ENCODE measurements around the gene SLC6A7.

DNA sequence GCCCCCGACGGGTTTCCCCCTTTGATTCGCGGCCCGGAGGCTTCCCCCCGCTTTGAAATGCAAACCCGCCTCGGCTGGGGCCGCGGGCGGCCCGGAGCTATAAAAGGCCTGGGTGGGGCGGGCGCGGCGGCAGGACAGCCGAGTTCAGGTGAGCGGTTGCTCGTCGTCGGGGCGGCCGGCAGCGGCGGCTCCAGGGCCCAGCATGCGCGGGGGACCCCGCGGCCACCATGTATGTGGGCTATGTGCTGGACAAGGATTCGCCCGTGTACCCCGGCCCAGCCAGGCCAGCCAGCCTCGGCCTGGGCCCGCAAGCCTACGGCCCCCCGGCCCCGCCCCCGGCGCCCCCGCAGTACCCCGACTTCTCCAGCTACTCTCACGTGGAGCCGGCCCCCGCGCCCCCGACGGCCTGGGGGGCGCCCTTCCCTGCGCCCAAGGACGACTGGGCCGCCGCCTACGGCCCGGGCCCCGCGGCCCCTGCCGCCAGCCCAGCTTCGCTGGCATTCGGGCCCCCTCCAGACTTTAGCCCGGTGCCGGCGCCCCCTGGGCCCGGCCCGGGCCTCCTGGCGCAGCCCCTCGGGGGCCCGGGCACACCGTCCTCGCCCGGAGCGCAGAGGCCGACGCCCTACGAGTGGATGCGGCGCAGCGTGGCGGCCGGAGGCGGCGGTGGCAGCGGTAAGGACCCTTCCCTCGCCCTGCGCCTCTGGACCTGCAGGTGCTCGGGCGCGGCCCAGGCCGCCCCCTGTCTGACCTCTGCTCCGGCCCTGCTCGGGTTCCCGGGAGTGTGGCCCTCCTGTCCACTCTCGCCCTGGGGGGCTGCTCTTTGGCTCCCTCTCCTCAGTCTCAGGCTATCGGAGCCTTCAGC is 23.0 kb upstream of the SLC6A7 start, which contains the start of gene CDX1:
- TF ChIP-seq EP300 (IDR thresholded peaks at IDR 0.05; ENCODE audit: borderline replicate concordance in 1 of 2, low read depth in 1 of 2, low read length in 1 of 2) (no peak), RAD21 (IDR thresholded peaks at IDR 0.05; ENCODE audit: low read length) (no peak), POLR2AphosphoS5 (IDR thresholded peaks at IDR 0.05; ENCODE audit: low read depth, low read length) (no peak), GABPA (IDR thresholded peaks at IDR 0.05; ENCODE audit: low read depth) (no peak), RCOR1 (IDR thresholded peaks at IDR 0.05; ENCODE audit: low read length) (no peak)
- TF ChIP-seq, protein P1, sequence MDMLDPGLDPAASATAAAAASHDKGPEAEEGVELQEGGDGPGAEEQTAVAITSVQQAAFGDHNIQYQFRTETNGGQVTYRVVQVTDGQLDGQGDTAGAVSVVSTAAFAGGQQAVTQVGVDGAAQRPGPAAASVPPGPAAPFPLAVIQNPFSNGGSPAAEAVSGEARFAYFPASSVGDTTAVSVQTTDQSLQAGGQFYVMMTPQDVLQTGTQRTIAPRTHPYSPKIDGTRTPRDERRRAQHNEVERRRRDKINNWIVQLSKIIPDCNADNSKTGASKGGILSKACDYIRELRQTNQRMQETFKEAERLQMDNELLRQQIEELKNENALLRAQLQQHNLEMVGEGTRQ (IDR thresholded peaks at IDR 0.05; ENCODE audit: borderline replicate concordance, low read depth, low read length), result no peak
- TF ChIP-seq, protein P2, sequence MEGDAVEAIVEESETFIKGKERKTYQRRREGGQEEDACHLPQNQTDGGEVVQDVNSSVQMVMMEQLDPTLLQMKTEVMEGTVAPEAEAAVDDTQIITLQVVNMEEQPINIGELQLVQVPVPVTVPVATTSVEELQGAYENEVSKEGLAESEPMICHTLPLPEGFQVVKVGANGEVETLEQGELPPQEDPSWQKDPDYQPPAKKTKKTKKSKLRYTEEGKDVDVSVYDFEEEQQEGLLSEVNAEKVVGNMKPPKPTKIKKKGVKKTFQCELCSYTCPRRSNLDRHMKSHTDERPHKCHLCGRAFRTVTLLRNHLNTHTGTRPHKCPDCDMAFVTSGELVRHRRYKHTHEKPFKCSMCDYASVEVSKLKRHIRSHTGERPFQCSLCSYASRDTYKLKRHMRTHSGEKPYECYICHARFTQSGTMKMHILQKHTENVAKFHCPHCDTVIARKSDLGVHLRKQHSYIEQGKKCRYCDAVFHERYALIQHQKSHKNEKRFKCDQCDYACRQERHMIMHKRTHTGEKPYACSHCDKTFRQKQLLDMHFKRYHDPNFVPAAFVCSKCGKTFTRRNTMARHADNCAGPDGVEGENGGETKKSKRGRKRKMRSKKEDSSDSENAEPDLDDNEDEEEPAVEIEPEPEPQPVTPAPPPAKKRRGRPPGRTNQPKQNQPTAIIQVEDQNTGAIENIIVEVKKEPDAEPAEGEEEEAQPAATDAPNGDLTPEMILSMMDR (IDR thresholded peaks at IDR 0.05), result no peak
- TF ChIP-seq, protein P3, sequence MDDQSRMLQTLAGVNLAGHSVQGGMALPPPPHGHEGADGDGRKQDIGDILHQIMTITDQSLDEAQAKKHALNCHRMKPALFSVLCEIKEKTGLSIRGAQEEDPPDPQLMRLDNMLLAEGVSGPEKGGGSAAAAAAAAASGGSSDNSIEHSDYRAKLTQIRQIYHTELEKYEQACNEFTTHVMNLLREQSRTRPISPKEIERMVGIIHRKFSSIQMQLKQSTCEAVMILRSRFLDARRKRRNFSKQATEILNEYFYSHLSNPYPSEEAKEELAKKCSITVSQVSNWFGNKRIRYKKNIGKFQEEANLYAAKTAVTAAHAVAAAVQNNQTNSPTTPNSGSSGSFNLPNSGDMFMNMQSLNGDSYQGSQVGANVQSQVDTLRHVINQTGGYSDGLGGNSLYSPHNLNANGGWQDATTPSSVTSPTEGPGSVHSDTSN (IDR thresholded peaks at IDR 0.05), result no peak
- TF ChIP-seq, protein P4, sequence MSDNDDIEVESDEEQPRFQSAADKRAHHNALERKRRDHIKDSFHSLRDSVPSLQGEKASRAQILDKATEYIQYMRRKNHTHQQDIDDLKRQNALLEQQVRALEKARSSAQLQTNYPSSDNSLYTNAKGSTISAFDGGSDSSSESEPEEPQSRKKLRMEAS (IDR thresholded peaks at IDR 0.05; ENCODE audit: low read depth), result no peak
